ENCODE measurements around the gene KCP. TPM values are rescaled to one million over a fixed set of nuclear protein-coding genes. Genes with fewer than 3 reads are reported as not detected.

Gene KCP
- total RNA-seq, 1 experiment from 2014 or later = 9.9 TPM

GRCh38 chr7:128911423-128912031 lies 1.0 kb upstream of the KCP start:
- no peaks in the 10 kb centered on the region for H4K20me1 ChIP-seq (ENCODE audit: insufficient read depth)
- H2AFZ ChIP-seq = no peak overlapping the region
- no TSS peak for BruUV-seq (replicated peaks)
- H3K9me2 ChIP-seq (ENCODE audit: insufficient read depth) = no peaks in the 10 kb centered on the region
- no peaks in the 10 kb centered on the region for H3K9me3 ChIP-seq (ENCODE audit: insufficient read depth, low read depth)
- no peak overlapping the region for H3K27ac ChIP-seq
- no peak for TF ChIP-seq EZH2 (IDR thresholded peaks at IDR 0.05; ENCODE audit: low read depth)
- TF ChIP-seq CTCF (conservative IDR thresholded peaks at IDR 0.05) = no peak
- no peak overlapping the region for H3K4me3 ChIP-seq
- H3K79me2 ChIP-seq (ENCODE audit: low read depth) = no peaks in the 10 kb centered on the region
- DNase-seq = no peak
- H3K4me2 ChIP-seq = no peak overlapping the region
- CTCF ChIA-PET = interaction anchor here (0.8 kb wide), 1 partner anchor 18 kb away, joined by 3 read pairs; no protein-coding TSS in a partner anchor
- H3K27me3 ChIP-seq (ENCODE audit: insufficient read depth, low read depth) = peaks cover 10% of the 10 kb centered on the region
- no peaks in the 10 kb centered on the region for H3F3A ChIP-seq (ENCODE audit: insufficient read depth, low read depth)
- H3K4me1 ChIP-seq (replicated peaks; ENCODE audit: insufficient read depth) = no peaks in the 10 kb centered on the region
- intact Hi-C loops (cut with micrococcal nuclease; ENCODE audit: unreplicated experiment) = no loop called here
- no peaks in the 10 kb centered on the region for H3K36me3 ChIP-seq (ENCODE audit: low read depth)
- POLR2A ChIA-PET (ENCODE audit: unreplicated experiment) = interaction anchor here (0.6 kb wide), 1 partner anchor 8 kb away, joined by 3 read pairs; no protein-coding TSS in a partner anchor

- Histone ChIP-seq H3K4me2 (no peak overlapping the region), H3K79me2 (ENCODE audit: low read depth) (no peaks in the 10 kb centered on the region), H3K36me3 (ENCODE audit: low read depth) (no peaks in the 10 kb centered on the region), H3K4me1 (replicated peaks; ENCODE audit: insufficient read depth) (no peaks in the 10 kb centered on the region), H3K27ac (no peak overlapping the region), H4K20me1 (ENCODE audit: insufficient read depth) (no peaks in the 10 kb centered on the region), H2AFZ (no peak overlapping the region), H3K27me3 (ENCODE audit: insufficient read depth, low read depth) (peaks cover 10% of the 10 kb centered on the region), H3K9me2 (ENCODE audit: insufficient read depth) (no peaks in the 10 kb centered on the region), H3K9me3 (ENCODE audit: insufficient read depth, low read depth) (no peaks in the 10 kb centered on the region), H3K4me3 (no peak overlapping the region), H3F3A (ENCODE audit: insufficient read depth, low read depth) (no peaks in the 10 kb centered on the region)
- intact Hi-C loops (cut with micrococcal nuclease; ENCODE audit: unreplicated experiment) = no loop called here
- TF ChIP-seq EZH2 (IDR thresholded peaks at IDR 0.05; ENCODE audit: low read depth) (no peak), CTCF (conservative IDR thresholded peaks at IDR 0.05) (no peak)
- DNase-seq = no peak
- no TSS peak for BruUV-seq (replicated peaks)
- CTCF ChIA-PET = no interaction called here
- POLR2A ChIA-PET (ENCODE audit: unreplicated experiment) = no interaction called here
Observed at GRCh38 chr7:128909625-128910568, 612 bp downstream of the KCP start.

GRCh38 chr7:128908750-128909624 lies 1.5 kb downstream of the KCP start:
- no peak for DNase-seq
- H3K36me3 ChIP-seq (ENCODE audit: low read depth) = no peaks in the 10 kb centered on the region
- H3K27me3 ChIP-seq (ENCODE audit: insufficient read depth, low read depth) = 0 out of 2 replicates have a peak, but pooled peaks cover 2% of the 10 kb centered on the region
- POLR2A ChIA-PET (ENCODE audit: unreplicated experiment) = no interaction called here
- no peaks in the 10 kb centered on the region for H3K9me3 ChIP-seq (ENCODE audit: insufficient read depth, low read depth)
- no peak overlapping the region for H3K4me2 ChIP-seq
- BruUV-seq (replicated peaks) = no TSS peak
- no peak overlapping the region for H3K4me3 ChIP-seq
- H4K20me1 ChIP-seq (ENCODE audit: insufficient read depth) = no peaks in the 10 kb centered on the region
- CTCF ChIA-PET = no interaction called here
- H3K4me1 ChIP-seq (replicated peaks; ENCODE audit: insufficient read depth) = peaks cover 6% of the 10 kb centered on the region
- intact Hi-C loops (cut with micrococcal nuclease; ENCODE audit: unreplicated experiment) = no loop called here
- no peak for TF ChIP-seq EZH2 (IDR thresholded peaks at IDR 0.05; ENCODE audit: low read depth)
- TF ChIP-seq CTCF (conservative IDR thresholded peaks at IDR 0.05) = no peak
- no peak overlapping the region for H3K27ac ChIP-seq
- no peak overlapping the region for H2AFZ ChIP-seq
- no peaks in the 10 kb centered on the region for H3K9me2 ChIP-seq (ENCODE audit: insufficient read depth)
- no peaks in the 10 kb centered on the region for H3K79me2 ChIP-seq (ENCODE audit: low read depth)
- no peaks in the 10 kb centered on the region for H3F3A ChIP-seq (ENCODE audit: insufficient read depth, low read depth)

Measured in PC-9 (cell line).